Subcutaneous adipose tissue (tissue), 4 donors: ENCODE data around the gene FTL. TPM values are rescaled to one million over a fixed set of nuclear protein-coding genes. Genes with fewer than 3 reads are reported as not detected.

Experiments
- CTCF ChIP-seq: fragments of 450-650 bp; IDR thresholded peaks from one replicate; pipeline ENCODE4 v1.5.1; 2016; ENCODE audit warnings: low read depth, mild to moderate bottlenecking, control low read depth, antibody characterized with exemption, moderate library complexity
- total RNA-seq, 4 donors: library from RNA; depleted of rRNA; stranded (reverse); fragments of >200 nt; gene quantifications; one replicate each; pipeline ENCODE4 v1.1.0, GENCODE V29; 2016

FTL gene
- total RNA-seq, 4 donors from 2014 or later, result 7,770 to 28,830 (median 13,714) TPM

- TF ChIP-seq CTCF, result no peak
Observed at GRCh38 chr19:48935864-48936263, 29.2 kb upstream of the FTL start.

- no peak for TF ChIP-seq CTCF
Observed at GRCh38 chr19:48938256-48938655, 26.9 kb upstream of the FTL start.

GRCh38 chr19:48940902-48941301 lies 24.2 kb upstream of the FTL start:
- no peak for TF ChIP-seq CTCF

GRCh38 chr19:48943081-48943480 lies 22.0 kb upstream of the FTL start:
- TF ChIP-seq CTCF, result no peak

- no peak for TF ChIP-seq CTCF
Observed at GRCh38 chr19:48945415-48945814, 19.7 kb upstream of the FTL start.

- no peak for TF ChIP-seq CTCF
Observed at GRCh38 chr19:48945817-48946216, 19.3 kb upstream of the FTL start.

GRCh38 chr19:48946463-48947257 lies 18.4 kb upstream of the FTL start:
- no peak for TF ChIP-seq CTCF
